ENCODE results near the gene GLIS2.

The GLIS2 gene

DNA sequence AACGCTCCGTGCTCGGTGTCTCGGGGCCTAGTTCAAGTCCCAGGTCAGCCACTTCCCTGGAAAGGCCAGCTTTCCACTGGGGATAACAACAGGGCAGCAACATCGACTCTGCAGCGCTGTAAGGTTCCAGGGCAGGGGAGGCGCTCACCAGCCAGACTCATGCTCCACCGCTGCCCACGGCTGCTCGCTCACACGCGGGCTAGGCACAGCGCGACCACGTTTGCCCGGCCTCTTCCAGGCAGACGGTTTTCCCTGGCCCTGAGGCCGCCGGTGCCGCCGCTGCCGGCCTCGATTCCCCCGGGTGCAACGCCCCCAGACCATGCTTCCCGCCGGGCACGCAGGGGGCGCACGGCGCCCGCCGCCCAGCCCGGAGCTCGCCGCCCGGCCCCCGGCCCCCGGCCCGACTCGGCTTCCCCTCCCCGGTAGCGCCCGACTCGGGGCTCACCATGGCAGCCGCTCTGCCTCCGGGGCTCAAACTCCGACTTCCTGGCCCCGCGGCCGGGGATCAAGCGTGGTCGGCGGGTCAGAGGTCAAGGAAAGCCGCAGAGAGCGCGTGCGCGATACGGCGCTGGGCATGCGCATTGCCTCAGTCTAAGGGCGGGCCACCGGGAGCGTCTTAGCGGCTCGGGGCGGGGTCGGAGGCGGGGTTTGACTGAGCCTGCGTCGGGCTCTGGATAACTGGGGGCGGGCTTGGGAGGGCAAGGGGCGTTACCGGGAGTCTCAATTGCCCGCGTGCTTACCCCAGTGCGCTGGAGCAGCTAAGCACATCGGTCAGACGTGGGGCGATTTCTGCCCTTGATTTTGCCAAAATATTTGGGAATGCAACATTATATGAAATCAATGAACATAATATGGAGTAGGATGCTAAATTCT lies 35.2 kb downstream of the GLIS2 start, which contains the start of gene PAM16:
PAM16 (minus strand) TSS at position 535 of the 873 bp plus-strand sequence; CDS start at position 448, 87 bp downstream.
- DNase-seq (ENCODE audit: low read depth in 2 of 2) = peak; percentile 94 to 98

DNA sequence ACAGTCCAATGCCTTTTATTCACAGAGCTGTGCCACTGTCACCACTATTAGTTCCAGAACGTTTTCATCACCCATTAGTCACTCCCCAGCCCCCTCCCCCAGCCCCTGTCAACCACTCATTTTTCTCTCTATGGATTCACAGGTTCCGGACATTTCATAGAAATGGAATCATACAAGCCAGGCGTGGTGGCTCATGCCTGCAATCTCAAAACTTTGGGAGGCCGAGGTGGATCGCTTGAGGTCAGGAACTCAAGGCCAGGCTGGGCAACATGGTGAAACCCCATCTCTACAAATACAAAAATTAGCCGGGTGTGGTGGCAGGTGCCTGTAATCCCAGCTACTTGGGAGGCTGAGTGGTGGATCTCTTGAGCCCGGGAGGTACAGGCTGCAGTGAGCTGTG lies 36.0 kb downstream of the GLIS2 start:
- DNase-seq (ENCODE audit: low read depth in 2 of 2) = no peak

DNA sequence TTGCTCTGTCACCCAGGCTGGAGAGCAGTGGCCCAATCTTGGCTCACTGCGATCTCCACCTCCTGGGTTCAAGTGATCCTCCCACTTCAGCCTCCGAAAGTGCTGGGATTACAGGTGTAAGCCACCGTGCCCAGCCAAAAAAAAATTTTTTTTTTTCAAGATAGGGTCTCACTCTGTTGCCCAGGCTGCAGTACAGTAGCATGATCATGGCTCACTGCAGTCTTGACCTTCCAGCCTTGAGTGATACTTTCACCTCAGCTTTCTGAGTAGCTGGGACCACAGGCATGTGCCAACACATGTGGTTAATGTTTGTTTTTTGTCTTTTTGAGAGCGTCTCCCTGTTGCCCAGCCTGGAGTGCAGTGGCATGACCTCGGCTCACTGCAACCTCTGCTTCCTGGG lies 37.0 kb downstream of the GLIS2 start:
- DNase-seq (ENCODE audit: low read depth in 2 of 2) = no peak

DNA sequence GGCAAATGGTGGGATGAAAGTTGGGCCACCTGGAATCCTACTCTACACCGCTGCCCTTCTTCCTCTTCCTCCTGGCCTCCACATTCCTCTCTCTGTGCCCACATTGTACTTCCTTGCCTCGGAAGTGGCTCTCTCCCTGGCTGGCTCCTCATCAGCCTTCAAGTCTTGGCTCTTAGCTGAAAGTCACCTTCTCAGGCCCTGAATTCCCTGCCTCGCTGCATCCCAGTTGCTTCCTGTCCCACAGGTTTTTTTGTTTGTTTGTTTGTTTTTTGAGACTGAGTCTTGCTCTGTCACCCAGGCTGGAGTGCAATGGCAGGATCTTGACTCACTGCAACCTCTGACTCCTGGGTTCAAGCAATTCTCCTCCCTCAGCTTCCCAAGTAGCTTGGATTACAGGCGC lies 37.8 kb downstream of the GLIS2 start:
- no peak for DNase-seq (ENCODE audit: low read depth in 2 of 2)

DNA sequence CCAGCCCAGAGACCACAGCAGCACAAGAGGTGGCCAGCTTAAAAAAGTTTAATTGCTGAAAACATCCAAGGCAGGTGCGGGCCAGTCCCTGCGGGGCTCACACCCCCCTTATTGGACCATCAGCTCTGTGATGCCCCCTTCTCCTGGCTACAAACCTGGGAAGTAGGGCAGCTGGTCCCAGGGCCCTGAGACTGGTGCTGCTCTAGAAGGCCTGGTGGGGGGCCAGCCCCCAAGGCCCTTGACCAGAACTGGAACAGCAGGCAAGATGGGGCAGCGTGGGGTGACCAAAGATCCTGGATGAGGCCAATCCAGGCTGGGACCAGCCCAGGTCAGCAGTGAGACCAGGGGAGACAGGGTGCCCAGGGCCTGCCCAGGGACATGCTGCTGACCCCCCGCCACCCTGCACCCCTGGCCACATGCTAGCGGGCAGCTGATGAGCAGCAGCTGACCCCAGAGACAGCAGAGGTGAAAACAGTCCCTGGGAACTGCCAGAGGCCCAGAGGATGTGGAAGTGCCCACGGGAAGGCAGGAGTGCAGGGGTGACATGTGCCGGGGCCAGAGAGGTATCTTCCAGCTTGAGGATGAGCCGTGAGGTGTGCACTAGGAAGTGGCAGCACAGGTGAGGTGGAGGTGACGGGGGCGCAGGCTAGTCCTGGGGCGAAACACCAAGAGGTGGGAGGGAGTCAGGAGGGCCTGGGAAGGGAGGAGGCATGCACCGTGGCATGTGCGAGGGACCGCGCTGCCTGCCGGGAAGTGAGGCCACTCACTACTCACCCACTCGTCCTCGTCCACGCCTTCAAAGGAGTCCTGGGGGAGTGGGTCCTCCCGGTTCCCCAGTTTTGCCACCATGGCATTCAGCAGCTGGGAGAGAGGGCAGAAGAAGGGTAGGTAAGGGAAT lies 38.9 kb downstream of the GLIS2 start:
- no peak for DNase-seq (ENCODE audit: low read depth in 2 of 2)

DNA sequence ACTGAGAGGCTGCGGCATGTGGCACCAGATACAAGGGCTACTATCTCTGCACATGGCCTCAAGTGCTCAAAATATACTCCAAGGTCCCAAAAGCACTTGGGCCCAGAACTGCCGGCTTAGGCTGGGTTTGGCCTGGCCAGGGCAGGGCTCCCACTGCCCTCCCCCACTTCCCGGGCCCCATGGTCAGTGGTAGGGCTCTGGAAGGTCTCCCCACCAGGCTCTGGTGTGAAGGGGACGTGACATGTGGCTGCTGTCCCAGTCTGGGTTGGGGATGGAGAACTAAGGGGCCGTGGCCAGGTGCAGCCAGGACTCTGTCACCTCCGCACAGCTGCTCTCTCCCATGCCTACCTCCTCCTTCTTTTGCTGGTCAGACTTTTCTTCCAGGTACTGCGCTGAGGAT lies 41.0 kb downstream of the GLIS2 start:
- no peak for DNase-seq (ENCODE audit: low read depth in 2 of 2)

DNA sequence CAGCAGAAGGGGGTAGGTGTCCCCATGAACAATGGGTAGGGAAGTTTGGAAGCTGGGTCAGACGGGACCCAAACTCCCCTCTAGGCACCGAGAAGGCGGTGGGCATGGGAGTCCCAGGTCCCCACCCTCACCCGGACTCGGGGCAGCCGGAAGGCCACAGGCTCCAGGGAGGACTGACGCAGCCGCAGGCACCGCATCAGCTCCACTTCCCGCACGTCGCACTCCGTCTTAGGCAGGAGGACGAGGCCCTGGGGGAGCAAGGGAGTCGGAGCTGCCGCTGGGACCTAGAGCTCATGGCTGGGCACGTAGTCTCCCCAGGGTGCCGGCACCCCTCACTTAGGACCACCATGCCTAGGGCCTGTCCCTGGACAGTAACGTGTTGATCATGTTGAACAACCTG lies 42.4 kb downstream of the GLIS2 start:
- DNase-seq (ENCODE audit: low read depth in 2 of 2) = no peak

DNA sequence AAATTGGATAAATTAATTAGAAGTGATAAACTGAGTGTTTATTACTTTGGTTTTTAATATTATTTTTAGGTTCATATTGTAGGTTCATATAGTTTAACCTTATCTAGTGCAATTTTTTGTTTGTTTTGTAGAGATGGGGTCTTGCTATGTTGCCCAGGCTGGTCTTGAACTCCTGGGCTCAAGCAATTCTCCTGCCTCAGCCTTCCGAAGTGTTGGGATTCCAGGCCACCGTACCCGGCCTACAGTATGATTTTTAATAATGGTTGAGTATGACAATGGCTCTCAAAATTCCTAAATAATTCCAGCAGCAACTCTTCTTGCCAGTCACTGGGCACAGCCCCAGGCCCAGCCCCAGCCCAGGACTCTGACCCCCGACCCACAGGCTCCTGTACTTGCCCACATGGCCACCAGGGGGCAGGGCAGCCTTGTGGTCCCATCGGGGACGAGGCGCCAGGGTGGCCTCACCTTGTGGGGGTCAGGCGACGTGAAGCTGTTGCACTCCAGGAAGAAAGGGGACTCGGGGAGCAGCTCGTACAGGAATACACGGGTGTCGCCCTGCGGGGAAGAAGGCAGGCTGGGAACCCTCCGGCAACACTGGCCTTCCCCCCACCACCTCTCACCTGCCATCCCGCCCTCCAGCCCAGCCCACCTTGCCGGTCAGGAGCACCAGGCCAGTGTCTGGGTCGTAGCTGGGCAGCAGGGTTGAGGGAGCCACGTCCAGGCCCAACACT lies 43.1 kb downstream of the GLIS2 start:
- DNase-seq (ENCODE audit: low read depth in 2 of 2) = peak; percentile 50 to 56

DNA sequence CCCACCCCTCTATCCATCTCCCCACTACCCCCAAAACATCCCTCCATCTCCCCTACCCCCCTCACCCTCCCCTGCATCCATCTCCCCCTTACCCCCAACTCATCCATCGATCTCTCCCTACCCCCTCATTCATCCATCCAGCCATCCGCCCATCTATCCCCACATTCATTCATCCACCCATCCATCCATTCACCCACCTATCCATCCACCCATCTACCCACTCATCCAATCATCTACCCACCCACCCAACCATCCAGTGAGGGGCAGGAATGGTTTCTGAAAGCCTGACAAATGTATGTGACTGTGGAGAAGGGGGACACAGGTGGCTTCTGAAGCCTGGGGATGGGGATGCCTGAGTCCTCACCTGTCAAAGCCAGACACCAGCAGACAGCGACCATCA lies 44.0 kb downstream of the GLIS2 start:
- DNase-seq (ENCODE audit: low read depth in 2 of 2) = no peak

DNA sequence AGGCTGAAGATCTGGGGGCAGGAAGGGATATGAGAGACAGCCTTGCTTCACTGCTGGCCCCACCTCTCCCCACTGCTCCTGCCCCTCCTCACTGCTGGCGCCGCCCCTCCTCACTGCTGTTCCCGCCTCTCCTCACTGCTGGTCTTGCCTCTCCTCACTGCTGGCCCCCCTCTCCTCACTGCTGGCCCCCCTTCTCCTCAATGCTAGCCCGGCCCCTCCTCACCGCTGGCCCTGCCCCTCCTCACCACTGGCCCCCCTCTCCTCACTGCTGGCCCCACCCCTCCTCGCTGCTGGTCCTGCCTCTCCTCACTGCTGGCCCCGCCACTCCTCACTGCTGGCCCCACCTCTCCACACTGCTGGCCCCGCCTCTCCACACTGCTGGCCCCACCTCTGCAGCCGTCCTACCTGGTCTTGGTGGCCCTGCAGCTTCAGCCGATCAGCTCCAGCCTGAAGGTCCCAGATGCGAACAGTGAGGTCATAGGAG lies 44.7 kb downstream of the GLIS2 start:
- DNase-seq (ENCODE audit: low read depth in 2 of 2) = no peak

DNA sequence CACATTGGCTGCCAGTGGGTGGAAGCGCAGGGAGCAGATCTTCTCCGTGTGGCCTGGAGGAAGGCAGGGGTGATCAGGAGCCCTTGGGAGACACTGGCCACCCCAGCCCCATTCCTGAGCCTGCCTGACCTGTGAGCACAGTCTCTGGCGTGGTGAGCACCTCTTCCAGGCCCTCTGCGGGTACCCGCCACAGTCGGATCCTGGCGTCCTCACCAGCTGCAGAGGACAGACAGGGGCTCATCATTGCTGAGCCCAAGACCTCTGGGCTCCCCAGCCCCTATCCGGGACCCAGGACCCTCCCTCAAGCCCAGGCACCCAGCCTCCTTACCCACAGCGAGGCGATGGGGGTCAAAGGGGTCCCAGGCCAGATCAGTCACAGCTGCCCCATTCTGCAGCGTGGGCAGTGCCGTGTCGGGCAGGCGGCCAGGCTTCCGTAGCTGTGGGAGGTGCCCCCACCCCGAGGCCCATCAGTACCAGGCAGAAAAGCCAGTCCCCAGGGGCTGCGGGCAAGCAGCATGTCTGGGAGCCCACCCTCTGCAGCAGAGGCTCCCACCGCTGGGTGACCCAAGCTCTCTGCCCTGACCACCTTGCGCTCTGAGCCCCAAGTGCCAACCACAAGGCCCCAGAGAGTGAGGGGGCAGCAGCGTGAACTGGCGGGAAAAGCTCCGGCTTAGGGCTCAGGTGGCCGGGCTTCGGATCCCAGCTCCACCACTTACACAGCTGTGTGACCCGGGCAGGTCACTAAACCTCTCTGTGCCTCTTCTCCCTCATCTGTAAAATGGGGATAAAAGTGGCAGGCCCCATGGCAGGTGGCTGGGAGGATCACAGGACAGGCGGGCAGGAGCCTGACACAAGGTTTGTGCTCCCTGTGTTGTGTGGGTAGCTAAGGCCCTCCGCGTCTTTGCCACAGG lies 45.4 kb downstream of the GLIS2 start:
- DNase-seq (ENCODE audit: low read depth in 2 of 2) = no peak

DNA sequence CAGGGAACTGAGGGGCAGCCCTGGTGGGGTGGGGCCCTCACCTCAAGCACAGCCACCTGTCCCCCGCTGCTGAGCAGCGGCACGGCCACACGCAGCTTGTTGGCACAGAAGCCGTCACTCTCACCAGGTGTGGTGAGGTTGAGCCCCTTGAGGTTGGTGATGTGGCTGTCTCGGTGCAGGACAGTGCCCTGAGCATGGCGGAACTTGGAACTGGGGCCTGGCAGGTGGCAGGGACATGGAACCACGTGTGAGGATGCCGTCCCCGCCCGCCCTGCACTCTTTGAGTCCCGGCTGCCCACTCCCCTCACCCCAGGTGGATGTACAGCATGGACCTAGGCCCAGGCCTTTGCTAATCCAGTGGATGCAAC lies 46.1 kb downstream of the GLIS2 start:
- DNase-seq (ENCODE audit: low read depth in 2 of 2) = no peak

DNA sequence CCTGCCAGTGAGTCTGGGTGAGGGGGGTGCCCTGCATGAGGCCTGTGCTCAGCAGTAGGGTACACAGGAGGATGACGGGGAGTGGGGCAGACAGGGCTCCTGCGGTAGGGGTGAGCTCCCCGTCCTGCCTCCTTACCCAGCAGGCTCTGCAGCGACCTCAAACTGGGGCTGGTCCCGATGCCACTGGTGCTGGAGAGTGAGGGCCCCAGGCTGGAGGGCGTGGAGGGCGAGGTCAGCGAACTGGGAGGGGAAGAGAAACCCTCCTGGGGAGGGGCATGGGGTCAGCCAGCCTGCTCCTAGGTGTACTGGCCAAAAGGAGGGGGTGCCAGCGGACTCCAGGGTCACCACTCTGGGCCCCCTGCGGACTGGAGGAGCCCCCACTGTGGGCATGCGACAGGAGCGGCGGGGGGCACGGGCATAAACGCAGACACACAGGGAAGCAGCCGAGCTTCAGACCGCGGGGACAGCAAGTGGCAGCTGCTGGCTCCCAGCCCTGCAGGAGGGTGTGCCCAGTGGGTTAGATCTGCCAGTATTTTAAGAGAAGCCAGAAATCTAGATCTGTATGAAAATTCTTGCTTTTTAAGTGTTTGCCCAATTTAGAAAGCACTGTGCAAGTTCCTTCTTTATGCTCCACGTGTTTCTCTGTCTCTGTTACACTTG lies 46.7 kb downstream of the GLIS2 start:
- DNase-seq (ENCODE audit: low read depth in 2 of 2) = no peak

DNA sequence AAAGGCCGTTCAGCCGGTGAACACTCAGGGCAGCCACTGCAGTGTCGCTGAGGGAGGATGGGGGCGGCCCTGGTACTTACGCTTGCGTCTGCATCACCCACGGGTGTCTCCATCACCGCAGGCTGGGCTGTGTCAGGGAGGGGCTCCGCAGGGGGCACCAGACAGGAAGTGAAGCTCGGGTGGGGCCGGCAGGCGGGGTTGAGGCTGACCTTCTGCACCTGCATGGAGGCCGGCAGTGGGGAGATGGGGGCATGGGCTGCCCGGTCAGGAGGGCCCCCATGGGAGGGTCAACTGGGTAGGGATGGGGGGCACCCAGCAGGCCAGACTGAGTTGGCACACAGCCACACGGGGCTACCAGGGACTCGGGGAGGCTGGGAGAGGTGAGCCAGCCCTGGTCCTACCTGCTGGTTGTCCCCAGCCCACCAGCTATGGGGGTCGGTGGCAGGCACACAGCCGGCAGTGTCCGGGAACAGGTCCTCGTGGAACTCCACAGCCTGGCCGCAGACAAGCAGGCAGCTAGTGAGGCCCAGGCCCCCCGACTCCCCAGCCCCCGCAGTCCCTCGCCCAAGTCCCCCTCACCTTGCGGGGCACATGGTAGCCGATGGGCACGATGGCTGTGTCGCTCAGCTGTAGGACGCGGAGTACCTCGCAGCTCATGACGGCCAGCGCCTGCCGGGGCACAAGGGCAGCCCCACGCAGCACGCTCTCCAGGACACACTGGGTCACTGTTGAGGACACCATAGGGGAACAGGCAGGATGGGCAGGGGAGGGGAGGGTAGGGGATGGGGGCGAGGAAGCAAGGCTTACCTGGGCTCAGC lies 48.5 kb downstream of the GLIS2 start:
- DNase-seq (ENCODE audit: low read depth in 2 of 2) = no peak

DNA sequence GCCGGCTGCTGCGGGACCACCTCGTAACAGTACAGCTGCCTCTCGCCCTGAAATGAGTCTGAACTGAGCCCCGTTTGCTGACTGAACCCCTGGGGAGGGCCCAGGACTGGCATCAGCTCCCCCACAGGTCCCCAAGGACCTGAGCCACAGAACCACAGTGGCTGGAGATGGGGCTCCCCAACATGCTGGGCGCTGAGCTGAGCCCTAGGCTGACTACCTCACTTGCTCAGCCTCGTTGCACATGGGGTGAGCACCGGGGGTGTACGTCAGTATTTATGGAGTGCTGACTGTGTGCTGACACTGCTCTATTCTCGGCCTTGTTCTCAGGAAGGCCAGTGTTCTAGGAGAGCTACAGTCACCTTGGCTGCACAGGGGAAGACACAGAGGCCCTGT lies 49.1 kb downstream of the GLIS2 start:
- DNase-seq (ENCODE audit: low read depth in 2 of 2) = no peak

DNA sequence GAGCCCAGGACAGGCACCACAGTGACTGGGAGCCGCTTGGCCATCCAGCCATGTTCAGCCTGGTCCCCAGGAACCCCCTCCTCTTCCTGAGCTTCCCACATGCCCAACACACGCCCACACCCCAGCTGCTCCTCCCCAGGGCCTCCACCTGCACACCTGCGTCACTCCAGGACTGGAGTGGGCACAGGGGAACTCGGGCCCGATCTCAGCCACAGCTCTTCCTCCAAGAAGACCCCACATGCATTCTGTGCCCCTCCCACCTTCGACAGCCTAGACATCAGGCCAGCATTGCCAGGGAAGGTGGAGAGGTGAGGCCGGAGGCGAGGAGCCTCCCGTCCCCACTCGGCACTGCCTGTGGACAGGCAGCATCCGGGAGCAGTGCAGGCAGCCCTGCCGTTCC lies 49.7 kb downstream of the GLIS2 start:
- DNase-seq (ENCODE audit: low read depth in 2 of 2) = no peak

DNA sequence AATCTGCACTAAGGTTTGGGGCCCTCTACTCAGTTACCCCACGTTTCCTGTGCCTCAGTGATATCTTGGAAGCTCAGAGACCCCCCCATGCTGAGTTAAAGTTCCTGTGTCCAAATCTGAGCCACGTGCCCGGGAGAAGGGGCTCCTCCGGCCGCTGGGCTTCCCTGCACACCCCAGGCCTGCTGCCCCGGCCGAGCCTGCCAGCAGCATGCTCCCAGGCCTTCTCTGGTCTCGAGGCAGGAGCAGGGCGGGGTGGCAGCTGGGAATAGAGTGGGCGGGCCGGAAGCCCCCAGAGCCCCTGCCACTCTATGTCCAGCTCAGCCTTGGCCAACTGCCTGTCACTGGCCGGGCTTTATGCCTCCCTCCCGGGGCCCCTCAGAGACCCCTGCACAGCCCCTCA lies 50.1 kb downstream of the GLIS2 start:
- no peak for DNase-seq (ENCODE audit: low read depth in 2 of 2)

DNA sequence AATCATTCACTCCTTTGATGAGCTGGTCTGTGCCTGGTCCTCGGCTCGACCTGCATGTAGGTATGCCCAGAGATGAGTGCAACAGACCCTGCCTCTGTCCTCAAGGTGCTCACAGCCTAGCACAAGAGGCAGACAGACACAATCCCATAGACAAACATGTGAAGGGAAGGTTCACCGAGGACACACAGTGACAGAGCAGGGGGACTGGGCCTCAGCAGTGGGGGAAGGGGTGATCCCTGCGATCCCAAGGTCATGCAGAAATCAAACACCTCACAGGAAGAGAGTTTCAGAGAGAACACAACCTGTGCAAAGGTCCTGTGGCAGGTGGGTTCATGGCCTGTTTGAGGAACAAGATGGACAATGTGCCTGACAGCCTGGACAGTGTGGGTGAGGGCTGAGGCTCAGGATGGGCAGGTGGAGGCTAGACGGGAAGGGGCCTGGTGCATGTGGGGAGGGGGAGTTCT lies 51.6 kb downstream of the GLIS2 start:
- no peak for DNase-seq (ENCODE audit: low read depth in 2 of 2)

DNA sequence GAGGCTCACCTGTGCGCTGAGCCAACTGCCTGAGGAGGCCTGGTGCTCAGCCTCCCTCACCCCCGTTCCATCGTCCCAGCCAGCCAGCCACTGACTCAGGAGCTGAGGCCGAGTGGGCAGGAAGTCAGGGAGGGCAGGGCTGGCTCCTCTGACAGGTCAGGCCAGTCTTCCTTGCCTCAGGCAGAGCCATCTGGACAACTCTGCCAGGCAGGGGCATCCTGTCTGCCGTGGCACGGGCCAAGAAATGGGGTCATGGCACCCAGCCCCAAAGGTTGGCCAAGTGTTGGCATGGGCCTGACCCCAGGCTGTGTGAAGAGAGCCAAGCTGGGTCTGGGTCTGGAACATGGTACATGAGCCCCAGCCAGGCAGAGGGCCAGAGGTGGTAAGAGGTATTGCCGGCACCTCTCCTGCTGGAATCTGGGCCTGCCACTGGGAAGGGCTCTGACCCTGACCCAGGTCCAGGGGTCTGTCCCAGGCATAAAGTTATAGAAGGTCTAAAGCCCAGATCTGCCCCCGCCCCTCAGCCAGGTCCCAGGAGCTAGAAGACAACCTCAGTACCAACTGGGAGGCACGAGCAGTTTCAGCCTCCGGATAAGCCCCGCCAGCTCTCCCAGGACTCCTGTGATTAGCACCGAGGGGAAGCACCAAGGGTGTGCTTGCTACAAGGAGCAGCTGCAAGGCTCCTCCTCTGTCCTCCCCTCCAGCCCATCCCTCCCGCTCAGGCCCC lies 53.3 kb downstream of the GLIS2 start:
- no peak for DNase-seq (ENCODE audit: low read depth in 2 of 2)

Measured in stimulated activated CD4-positive, alpha-beta T cell treated with anti-CD3 and anti-CD28 coated beads, Interleukin-1b, Interleukin-23, amount 100 ng/mL, for 1 hour (primary cell).